HEK293T (cell line): Measurements from ENCODE around the gene TBC1D8.

Experiments used
- BHLHE40 ChIP-seq: fragments of 450-650 bp; IDR thresholded peaks from 2 replicates; pipeline ENCODE4 v1.6.1; 2016; ENCODE audit warnings: mild to moderate bottlenecking, moderate library complexity, borderline replicate concordance
- FOXM1 ChIP-seq: fragments of 450-650 bp; IDR thresholded peaks from 2 replicates; pipeline ENCODE4 v1.6.1; 2017; ENCODE audit warnings: mild to moderate bottlenecking, borderline replicate concordance
- L3MBTL2 ChIP-seq: fragments of 450-650 bp; conservative IDR thresholded peaks from 2 replicates; pipeline ENCODE4 v1.6.1; 2016; ENCODE audit warnings: mild to moderate bottlenecking
- ZNF384 ChIP-seq: fragments of 450-650 bp; IDR thresholded peaks from 2 replicates; pipeline ENCODE4 v1.6.1; 2016

GRCh38 chr2:101004620-101005325 lies 146.4 kb downstream of the TBC1D8 start:
- TF ChIP-seq BHLHE40 (no peak), L3MBTL2 (no peak), FOXM1 (no peak), ZNF384 (no peak)
